ENCODE data around the gene GRIA4. TPM values are rescaled to one million over a fixed set of nuclear protein-coding genes. Genes with fewer than 3 reads are reported as not detected.
"Not testable (repeated sequence)": the region's sequence is repeated elsewhere in the genome, so short reads cannot be mapped to it uniquely, and the experiment has no call there.

Gene GRIA4
- total and polyA plus RNA-seq, 11 donors: 0.45 TPM; not detected in 10

- no peak for DNase-seq
- H3K4me3 ChIP-seq: no peak overlapping the region
- H3K4me1 ChIP-seq: no peaks in the 10 kb centered on the region
- 74 to 86% (median 80%) methylated on average over 2 of the region's 2 CpGs for WGBS, 4 donors
- ATAC-seq: no peak
- intact Hi-C loops (cut with DNase I): no loop called here
- H3K27me3 ChIP-seq: no peaks in the 10 kb centered on the region
- H3K27ac ChIP-seq: no peak overlapping the region
- H3K9me3 ChIP-seq: no peaks in the 10 kb centered on the region
- no peaks in the 10 kb centered on the region for H3K36me3 ChIP-seq
- no peak for TF ChIP-seq POLR2A (IDR thresholded peaks at IDR 0.05)
- TF ChIP-seq CTCF (IDR thresholded peaks at IDR 0.05): no peak
Observed at GRCh38 chr11:105763594-105763993, 153.7 kb downstream of the GRIA4 start.

GRCh38 chr11:105767931-105768330 is 158.1 kb downstream of the GRIA4 start:
- ATAC-seq (no peak), DNase-seq (no peak)
- Histone ChIP-seq H3K36me3 (no peaks in the 10 kb centered on the region), H3K4me1 (no peaks in the 10 kb centered on the region), H3K4me3 (no peak overlapping the region), H3K27ac (no peak overlapping the region), H3K27me3 (no peaks in the 10 kb centered on the region), H3K9me3 (no peaks in the 10 kb centered on the region)
- intact Hi-C loops (cut with DNase I): no loop called here
- no peak for TF ChIP-seq CTCF (IDR thresholded peaks at IDR 0.05)

- H3K4me1 ChIP-seq: no peaks in the 10 kb centered on the region
- no peaks in the 10 kb centered on the region for H3K27me3 ChIP-seq
- no peak overlapping the region for H3K27ac ChIP-seq
- no peaks in the 10 kb centered on the region for H3K36me3 ChIP-seq
- no peak overlapping the region for H3K4me3 ChIP-seq
- TF ChIP-seq POLR2A (IDR thresholded peaks at IDR 0.05) (no peak), CTCF (IDR thresholded peaks at IDR 0.05) (no peak)
- WGBS, 4 donors: 83 to 94% (median 90%) methylated on average over 2 of the region's 2 CpGs
- DNase-seq: no peak
- no peaks in the 10 kb centered on the region for H3K9me3 ChIP-seq
- no peak for ATAC-seq
- intact Hi-C loops (cut with DNase I): no loop called here
Observed at GRCh38 chr11:105769627-105770026, 159.8 kb downstream of the GRIA4 start.

GRCh38 chr11:105773452-105773851 is 163.6 kb downstream of the GRIA4 start:
- H3K27ac ChIP-seq; DNase-seq; H3K36me3 ChIP-seq; H3K27me3 ChIP-seq; H3K4me3 ChIP-seq; intact Hi-C loops (cut with DNase I); H3K9me3 ChIP-seq; H3K4me1 ChIP-seq; ATAC-seq: not testable (repeated sequence)
- 88 to 93% (median 89%) methylated on average over 3 of the region's 3 CpGs for WGBS, 4 donors

- Histone ChIP-seq H3K4me1 (no peaks in the 10 kb centered on the region), H3K9me3 (no peaks in the 10 kb centered on the region), H3K27me3 (no peaks in the 10 kb centered on the region), H3K27ac (no peak overlapping the region), H3K4me3 (no peak overlapping the region), H3K36me3 (no peaks in the 10 kb centered on the region)
- intact Hi-C loops (cut with DNase I): no loop called here
- ATAC-seq (no peak), DNase-seq (no peak)
- TF ChIP-seq POLR2A (IDR thresholded peaks at IDR 0.05) (no peak), CTCF (IDR thresholded peaks at IDR 0.05) (no peak)
- WGBS, 4 donors: 68 to 88% (median 77%) methylated on average over 4 of the region's 4 CpGs
Observed at GRCh38 chr11:105774899-105775298, 165.0 kb downstream of the GRIA4 start.

All from heart left ventricle (tissue), 16 donors.